Measurements from ENCODE around the gene BCAN.

The BCAN gene

DNA sequence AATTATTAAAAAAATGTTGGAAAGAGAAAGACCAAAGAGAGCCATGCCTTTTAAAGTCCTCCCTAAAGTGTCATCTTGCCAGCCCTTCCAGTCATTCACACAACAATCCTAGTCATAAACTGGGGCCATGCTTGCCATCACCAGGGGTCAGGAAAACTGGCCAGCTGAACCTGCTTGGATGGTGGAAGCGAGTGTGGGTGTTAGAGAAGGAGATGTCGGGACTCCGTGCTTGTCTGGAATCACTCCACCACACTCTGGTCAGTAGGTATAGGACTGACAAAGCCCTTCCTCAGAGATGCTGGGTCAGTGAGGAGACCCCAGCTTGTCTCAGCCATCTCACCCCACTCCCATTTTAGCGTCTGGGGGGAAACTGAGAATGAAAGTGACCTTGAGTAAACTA lies 26.0 kb upstream of the BCAN start:
- no peak for TF ChIP-seq POLR2AphosphoS5 (IDR thresholded peaks at IDR 0.05; ENCODE audit: low read depth, low read length)
- no peak for TF ChIP-seq SIN3A (IDR thresholded peaks at IDR 0.05; ENCODE audit: borderline replicate concordance, insufficient read depth, low read length)
- no peak for TF ChIP-seq TAF1 (IDR thresholded peaks at IDR 0.05; ENCODE audit: borderline replicate concordance, insufficient read depth, low read length)
- TF ChIP-seq, protein P1, sequence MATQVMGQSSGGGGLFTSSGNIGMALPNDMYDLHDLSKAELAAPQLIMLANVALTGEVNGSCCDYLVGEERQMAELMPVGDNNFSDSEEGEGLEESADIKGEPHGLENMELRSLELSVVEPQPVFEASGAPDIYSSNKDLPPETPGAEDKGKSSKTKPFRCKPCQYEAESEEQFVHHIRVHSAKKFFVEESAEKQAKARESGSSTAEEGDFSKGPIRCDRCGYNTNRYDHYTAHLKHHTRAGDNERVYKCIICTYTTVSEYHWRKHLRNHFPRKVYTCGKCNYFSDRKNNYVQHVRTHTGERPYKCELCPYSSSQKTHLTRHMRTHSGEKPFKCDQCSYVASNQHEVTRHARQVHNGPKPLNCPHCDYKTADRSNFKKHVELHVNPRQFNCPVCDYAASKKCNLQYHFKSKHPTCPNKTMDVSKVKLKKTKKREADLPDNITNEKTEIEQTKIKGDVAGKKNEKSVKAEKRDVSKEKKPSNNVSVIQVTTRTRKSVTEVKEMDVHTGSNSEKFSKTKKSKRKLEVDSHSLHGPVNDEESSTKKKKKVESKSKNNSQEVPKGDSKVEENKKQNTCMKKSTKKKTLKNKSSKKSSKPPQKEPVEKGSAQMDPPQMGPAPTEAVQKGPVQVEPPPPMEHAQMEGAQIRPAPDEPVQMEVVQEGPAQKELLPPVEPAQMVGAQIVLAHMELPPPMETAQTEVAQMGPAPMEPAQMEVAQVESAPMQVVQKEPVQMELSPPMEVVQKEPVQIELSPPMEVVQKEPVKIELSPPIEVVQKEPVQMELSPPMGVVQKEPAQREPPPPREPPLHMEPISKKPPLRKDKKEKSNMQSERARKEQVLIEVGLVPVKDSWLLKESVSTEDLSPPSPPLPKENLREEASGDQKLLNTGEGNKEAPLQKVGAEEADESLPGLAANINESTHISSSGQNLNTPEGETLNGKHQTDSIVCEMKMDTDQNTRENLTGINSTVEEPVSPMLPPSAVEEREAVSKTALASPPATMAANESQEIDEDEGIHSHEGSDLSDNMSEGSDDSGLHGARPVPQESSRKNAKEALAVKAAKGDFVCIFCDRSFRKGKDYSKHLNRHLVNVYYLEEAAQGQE (IDR thresholded peaks at IDR 0.05; ENCODE audit: insufficient read depth in 1 of 2, low read depth in 2 of 2, low read length in 2 of 2): no peak
- no peak for TF ChIP-seq FOXP2 (optimal IDR thresholded peaks at IDR 0.05; ENCODE audit: borderline replicate concordance, extremely low read depth, extremely low read length, insufficient read depth)

DNA sequence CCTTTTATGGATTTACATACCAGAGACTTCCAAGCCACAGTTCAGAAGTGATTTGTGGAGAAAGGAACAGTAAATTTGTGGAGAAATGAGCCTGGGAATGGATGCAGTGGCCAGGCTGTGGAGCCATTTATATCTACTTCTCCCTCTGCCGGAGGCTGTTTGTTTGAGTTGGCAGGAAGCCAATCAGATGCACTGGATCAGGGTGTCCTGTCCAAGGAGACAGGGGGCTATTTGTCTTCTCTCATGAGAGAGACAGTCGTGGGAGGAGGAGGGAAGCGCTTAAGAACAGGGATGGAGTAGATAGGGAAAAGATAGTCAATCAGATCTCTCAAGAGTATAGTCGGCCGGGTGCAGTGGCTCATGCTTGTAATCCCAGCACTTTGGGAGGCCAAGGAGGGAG lies 25.5 kb upstream of the BCAN start:
- TF ChIP-seq, protein P1 (IDR thresholded peaks at IDR 0.05; ENCODE audit: insufficient read depth in 1 of 2, low read depth in 2 of 2, low read length in 2 of 2): peak in 1 of 2 experiments; percentile 71; a peak in 2 of 4 replicates
- no peak for TF ChIP-seq FOXP2 (optimal IDR thresholded peaks at IDR 0.05; ENCODE audit: borderline replicate concordance, extremely low read depth, extremely low read length, insufficient read depth)
- no peak for TF ChIP-seq TAF1 (IDR thresholded peaks at IDR 0.05; ENCODE audit: borderline replicate concordance, insufficient read depth, low read length)
- 0 out of 2 replicates have a peak, but pooled peaks have one; percentile 49 for TF ChIP-seq POLR2AphosphoS5 (IDR thresholded peaks at IDR 0.05; ENCODE audit: low read depth, low read length)
- no peak for TF ChIP-seq SIN3A (IDR thresholded peaks at IDR 0.05; ENCODE audit: borderline replicate concordance, insufficient read depth, low read length)

DNA sequence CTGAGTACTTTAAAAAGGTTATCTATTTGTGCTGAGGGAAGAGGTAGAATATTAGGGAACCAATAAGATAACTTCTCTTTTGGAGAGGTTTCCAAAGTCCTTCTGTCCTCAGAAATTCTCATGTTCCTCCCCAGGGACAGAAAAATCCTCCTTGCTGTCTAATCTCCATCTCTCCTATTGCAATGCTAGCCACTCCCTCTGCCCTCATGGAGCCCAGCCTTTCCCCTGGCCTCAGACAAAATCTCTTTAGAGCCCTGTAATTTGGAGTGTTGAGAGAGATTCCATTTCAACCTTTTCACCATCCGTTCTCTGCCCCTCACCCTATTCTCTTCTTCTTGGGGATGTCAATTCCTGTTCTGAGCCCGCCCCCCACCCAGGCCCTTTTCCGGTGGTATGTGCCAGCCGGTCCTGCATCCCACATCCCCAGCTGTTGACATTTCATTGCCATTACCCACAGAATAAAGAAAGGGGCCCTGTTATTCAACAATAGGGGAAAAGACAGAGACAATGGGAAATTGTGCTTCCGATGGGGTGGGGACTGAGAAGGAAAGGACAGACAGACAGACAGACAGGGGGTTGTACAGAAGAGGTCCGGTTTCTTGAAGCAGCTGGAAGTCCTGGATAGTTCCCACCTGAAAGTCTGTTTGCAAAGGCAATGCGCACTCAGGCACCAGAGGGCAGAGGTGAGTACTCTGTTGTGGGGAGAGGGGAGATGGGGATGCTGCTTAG lies 22.9 kb upstream of the BCAN start, which contains the start of gene HAPLN2:
TSS of gene HAPLN2 (plus strand) at position 563 of the 729 bp plus-strand sequence. CDS start 4,076 bp downstream, outside the sequence.
- TF ChIP-seq POLR2AphosphoS5 (IDR thresholded peaks at IDR 0.05; ENCODE audit: low read depth, low read length) (no peak), TAF1 (IDR thresholded peaks at IDR 0.05; ENCODE audit: borderline replicate concordance, insufficient read depth, low read length) (no peak), FOXP2 (optimal IDR thresholded peaks at IDR 0.05; ENCODE audit: borderline replicate concordance, extremely low read depth, extremely low read length, insufficient read depth) (no peak), SIN3A (IDR thresholded peaks at IDR 0.05; ENCODE audit: borderline replicate concordance, insufficient read depth, low read length) (no peak)
- TF ChIP-seq, protein P1 (IDR thresholded peaks at IDR 0.05; ENCODE audit: insufficient read depth in 1 of 2, low read depth in 2 of 2, low read length in 2 of 2): no peak

DNA sequence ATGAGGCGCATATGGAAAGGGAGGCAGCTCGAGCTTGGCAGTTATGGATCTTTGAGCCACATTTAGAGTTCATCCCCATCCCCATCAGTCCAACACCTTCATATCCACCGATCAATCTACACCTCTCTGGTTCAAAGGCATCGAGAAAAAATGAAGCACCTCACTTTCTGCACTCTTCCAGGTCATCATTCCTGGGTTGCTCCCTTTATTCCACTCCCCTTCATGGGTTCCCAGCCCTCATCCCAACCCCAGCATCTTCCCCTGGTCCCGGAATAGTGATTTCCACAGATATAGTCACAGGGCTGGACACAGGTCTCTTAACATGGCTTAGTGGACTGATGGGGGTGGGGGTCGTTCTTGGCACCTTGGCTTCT lies 22.3 kb upstream of the BCAN start:
- no peak for TF ChIP-seq TAF1 (IDR thresholded peaks at IDR 0.05; ENCODE audit: borderline replicate concordance, insufficient read depth, low read length)
- TF ChIP-seq, protein P1 (IDR thresholded peaks at IDR 0.05; ENCODE audit: insufficient read depth in 1 of 2, low read depth in 2 of 2, low read length in 2 of 2): no peak
- TF ChIP-seq SIN3A (IDR thresholded peaks at IDR 0.05; ENCODE audit: borderline replicate concordance, insufficient read depth, low read length): no peak
- TF ChIP-seq POLR2AphosphoS5 (IDR thresholded peaks at IDR 0.05; ENCODE audit: low read depth, low read length): no peak
- no peak for TF ChIP-seq FOXP2 (optimal IDR thresholded peaks at IDR 0.05; ENCODE audit: borderline replicate concordance, extremely low read depth, extremely low read length, insufficient read depth)
